ENCODE measurements around the gene LDLRAD4. TPM values are rescaled to one million over a fixed set of nuclear protein-coding genes. Genes with fewer than 3 reads are reported as not detected.

LDLRAD4 gene
- total RNA-seq, 1 donor, result 0.54 TPM

DNA sequence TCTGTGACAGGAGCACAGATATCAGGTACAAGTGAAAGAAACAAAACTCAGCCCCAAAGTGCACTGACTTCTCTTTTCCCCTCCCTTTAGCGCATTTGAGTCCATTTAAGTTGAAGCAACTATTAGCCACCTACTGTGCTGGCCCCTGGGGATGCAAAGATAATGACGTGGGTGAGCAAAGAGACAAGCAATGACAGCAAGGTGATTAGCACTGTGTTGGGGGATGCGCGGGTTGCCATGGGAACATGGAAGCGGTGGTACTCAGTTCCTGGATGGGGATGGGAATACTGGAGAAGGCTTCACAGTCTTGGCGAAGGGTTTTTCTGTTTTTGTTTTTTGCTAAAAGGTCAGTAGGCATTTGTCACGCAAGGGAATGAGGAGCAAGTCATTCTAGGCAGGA lies 205.8 kb downstream of the LDLRAD4 start:
- no peak for TF ChIP-seq CTCF (IDR thresholded peaks at IDR 0.05; ENCODE audit: insufficient read depth, low read length)
- no peak for DNase-seq (ENCODE audit: low read depth)

GRCh38 chr18:13425357-13426091 lies 207.0 kb downstream of the LDLRAD4 start:
- DNase-seq (ENCODE audit: low read depth), result no peak
- H3K4me3 ChIP-seq (ENCODE audit: low read depth, low read length), result no peak overlapping the region
- TF ChIP-seq CTCF (IDR thresholded peaks at IDR 0.05; ENCODE audit: insufficient read depth, low read length), result no peak

More for the DNA sequence above, 205.8 kb downstream of the LDLRAD4 start:
- no peak overlapping the region for H3K4me3 ChIP-seq (ENCODE audit: low read depth, low read length)

DNA sequence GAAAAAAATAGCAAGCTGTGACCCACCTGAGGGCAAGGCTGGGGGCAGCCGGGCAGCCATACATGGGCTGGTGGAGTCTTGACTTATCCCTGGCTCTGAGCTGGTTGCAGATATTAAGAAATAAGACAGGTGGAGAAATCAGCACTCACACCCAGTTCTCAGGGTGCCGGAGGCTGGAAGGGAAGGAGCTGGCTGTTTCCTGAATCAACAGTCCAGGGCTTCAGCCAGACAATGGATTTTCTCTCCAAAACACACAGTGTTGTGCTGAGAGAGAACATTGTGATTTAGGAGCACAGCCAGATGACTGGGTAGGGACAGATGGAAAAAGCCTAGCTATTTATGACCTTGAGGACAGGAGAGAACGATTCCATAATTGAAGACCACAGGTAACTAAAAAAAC lies 208.8 kb downstream of the LDLRAD4 start:
- TF ChIP-seq CTCF (IDR thresholded peaks at IDR 0.05; ENCODE audit: insufficient read depth, low read length), result no peak
- no peak for DNase-seq (ENCODE audit: low read depth)
- H3K4me3 ChIP-seq (ENCODE audit: low read depth, low read length), result no peak overlapping the region

- DNase-seq (ENCODE audit: low read depth), result no peak
- no peak for TF ChIP-seq CTCF (IDR thresholded peaks at IDR 0.05; ENCODE audit: insufficient read depth, low read length)
- H3K4me3 ChIP-seq (ENCODE audit: low read depth, low read length), result no peak overlapping the region
Observed at GRCh38 chr18:13428319-13428718, 209.8 kb downstream of the LDLRAD4 start.

- H3K4me3 ChIP-seq (ENCODE audit: low read depth, low read length), result no peak overlapping the region
- no peak for TF ChIP-seq CTCF (IDR thresholded peaks at IDR 0.05; ENCODE audit: insufficient read depth, low read length)
- no peak for DNase-seq (ENCODE audit: low read depth)
Observed at GRCh38 chr18:13429016-13429415, 210.5 kb downstream of the LDLRAD4 start.

- H3K4me3 ChIP-seq (ENCODE audit: low read depth, low read length), result no peak overlapping the region
- TF ChIP-seq CTCF (IDR thresholded peaks at IDR 0.05; ENCODE audit: insufficient read depth, low read length), result no peak
- DNase-seq (ENCODE audit: low read depth), result no peak
Observed at GRCh38 chr18:13429884-13430510, 211.4 kb downstream of the LDLRAD4 start.
